Natural killer cell treated with Interleukin-12 subunit alpha and Interleukin-12 subunit beta and Interleukin-15 and Interleukin-18, amount 100 ng/mL, for 72 hours (primary cell): Measurements from ENCODE around the gene SACM1L. TPM values are rescaled to one million over a fixed set of nuclear protein-coding genes. Genes with fewer than 3 reads are reported as not detected.

Experiments used
- ATAC-seq, 2 donors: fragments of 150-1000 bp; cut with Tn5 transposase in 1 of 2; sonication (Bioruptor Pico), chemical (Tn5 transposase) in 1 of 2; 2 replicates each; pipeline ENCODE4 v1.10.0; 2021
- DNase-seq: peaks from one replicate; pipeline ENCODE4 v3.0.0; 2022; ENCODE audit warnings: low spot score
- H3K27ac Mint-ChIP-seq, 2 donors: 1 replicate in 1 of 2; 2 replicates in 1 of 2; pipeline ENCODE4 v1.8.0; 2022; ENCODE audit warnings: mixed read lengths in 2 of 2, mild to moderate bottlenecking in 1 of 2, moderate library complexity in 1 of 2
- H3K27me3 Mint-ChIP-seq, 2 donors: 1 replicate in 1 of 2; 2 replicates in 1 of 2; pipeline ENCODE4 v1.8.0; 2022; ENCODE audit warnings: mixed read lengths in 2 of 2
- H3K36me3 Mint-ChIP-seq: one replicate; pipeline ENCODE4 v1.8.0; 2022; ENCODE audit warnings: mixed read lengths
- H3K4me1 Mint-ChIP-seq, 2 donors: 1 replicate in 1 of 2; 2 replicates in 1 of 2; pipeline ENCODE4 v1.8.0; 2022; ENCODE audit warnings: low read depth in 2 of 2, mixed read lengths in 2 of 2, mild to moderate bottlenecking in 1 of 2
- H3K4me3 Mint-ChIP-seq: one replicate; pipeline ENCODE4 v1.8.0; 2022; ENCODE audit warnings: mixed read lengths
- H3K9me3 Mint-ChIP-seq: 2 replicates; pipeline ENCODE4 v1.8.0; 2022; ENCODE audit warnings: mixed read lengths
- total RNA-seq, 2 donors: library from RNA; stranded (reverse); gene quantifications; one replicate each; pipeline ENCODE4 v1.2.3, GENCODE V29; 2022

SACM1L gene
- total RNA-seq, 2 donors from 2014 or later = 73.4 to 75.8 TPM

DNA sequence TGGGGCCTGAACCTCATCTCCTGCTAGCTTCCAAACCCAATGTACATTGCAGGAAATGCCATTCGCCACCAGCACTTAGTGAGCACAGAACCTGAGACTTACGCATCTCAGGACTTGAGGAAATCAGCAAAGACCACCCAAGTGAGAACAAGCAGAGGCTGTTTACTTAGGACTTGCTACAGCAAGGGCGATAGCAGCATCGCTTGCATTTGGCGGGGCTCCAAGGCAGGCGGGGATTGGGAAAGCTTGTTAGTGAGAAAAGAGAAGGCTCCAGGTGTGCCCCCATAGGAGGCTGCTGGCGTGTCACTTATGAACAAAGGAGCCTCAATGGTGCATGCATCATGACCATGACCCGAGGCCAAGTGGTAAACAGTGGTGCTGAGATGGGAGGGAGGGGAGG is 87.4 kb downstream of the SACM1L start:
- Mint-ChIP-seq H3K4me1 (peaks cover 0 to 3% of the 10 kb centered on the region in 2 donors), H3K27ac (no peak overlapping the region), H3K4me3 (no peak overlapping the region), H3K36me3 (no peaks in the 10 kb centered on the region), H3K27me3 (no peaks in the 10 kb centered on the region), H3K9me3 (no peaks in the 10 kb centered on the region)
- DNase-seq = no peak
- ATAC-seq = no peak

DNA sequence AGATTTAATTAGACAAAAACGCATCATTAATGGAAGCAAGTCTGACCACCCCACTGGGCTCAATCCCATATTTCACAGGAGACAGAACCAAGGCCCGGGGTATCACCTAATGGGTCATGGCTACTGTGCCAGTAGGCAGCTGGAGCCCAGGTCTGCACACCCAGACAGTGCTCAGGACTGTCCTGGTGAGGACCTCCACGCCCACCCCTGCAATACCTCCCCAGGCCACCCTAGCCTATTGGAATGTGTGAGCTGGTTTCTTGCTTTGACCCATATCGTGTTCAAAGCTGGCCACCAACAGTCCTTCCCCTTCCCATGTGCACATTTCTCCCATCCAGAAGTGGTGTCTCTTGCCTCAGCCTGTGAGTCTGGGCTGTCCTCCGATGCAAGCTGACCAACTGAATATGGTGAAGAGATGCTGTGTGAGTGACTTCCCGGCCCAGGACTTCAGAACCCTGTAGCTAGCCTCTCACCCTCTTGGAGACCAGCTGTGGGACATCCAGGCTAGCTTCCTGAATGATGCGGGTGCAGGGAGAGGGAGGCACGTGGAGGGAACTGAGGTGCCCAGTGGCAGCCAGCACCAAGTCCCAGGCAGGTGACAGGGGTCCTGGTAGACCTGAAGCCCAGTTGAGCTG is 88.0 kb downstream of the SACM1L start:
- Mint-ChIP-seq H3K4me3 (no peak overlapping the region), H3K27ac (no peak overlapping the region), H3K27me3 (no peaks in the 10 kb centered on the region), H3K36me3 (no peaks in the 10 kb centered on the region), H3K9me3 (no peaks in the 10 kb centered on the region), H3K4me1 (peaks cover 0 to 3% of the 10 kb centered on the region in 2 donors)
- no peak for ATAC-seq
- DNase-seq = no peak

DNA sequence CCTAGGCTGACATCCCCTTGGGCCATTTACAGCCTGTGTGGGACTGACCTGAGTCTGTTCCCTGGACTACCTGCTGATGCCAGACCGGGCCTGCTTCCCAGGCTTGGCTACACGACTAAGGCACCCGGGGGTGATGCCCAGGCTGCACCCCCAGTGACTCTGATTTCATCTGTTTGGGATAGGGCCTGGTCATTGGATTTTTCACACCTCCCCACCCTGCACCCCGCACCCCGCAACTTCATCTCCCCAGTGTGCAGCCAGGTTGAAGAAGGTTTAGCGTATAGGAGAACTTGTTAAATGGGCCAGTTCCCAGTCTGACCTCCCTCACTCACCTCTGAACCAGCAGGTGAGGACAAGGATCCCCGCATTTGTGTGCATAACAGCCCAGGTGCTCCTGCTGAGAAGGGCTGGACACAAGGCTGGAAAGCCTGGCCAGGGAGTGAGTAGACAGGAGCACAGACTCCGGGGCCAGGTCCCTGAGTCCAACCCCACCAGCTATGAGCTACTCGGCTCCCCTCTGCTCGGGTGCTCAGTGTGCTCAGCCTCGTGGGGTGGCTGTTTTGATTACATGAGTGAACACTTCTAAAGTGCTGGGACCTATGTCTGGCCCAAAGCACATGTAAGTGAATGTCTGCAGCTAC is 88.7 kb downstream of the SACM1L start:
- Mint-ChIP-seq H3K4me1 (peaks cover 0 to 1% of the 10 kb centered on the region in 2 donors), H3K4me3 (no peak overlapping the region)
- no peak for ATAC-seq

DNA sequence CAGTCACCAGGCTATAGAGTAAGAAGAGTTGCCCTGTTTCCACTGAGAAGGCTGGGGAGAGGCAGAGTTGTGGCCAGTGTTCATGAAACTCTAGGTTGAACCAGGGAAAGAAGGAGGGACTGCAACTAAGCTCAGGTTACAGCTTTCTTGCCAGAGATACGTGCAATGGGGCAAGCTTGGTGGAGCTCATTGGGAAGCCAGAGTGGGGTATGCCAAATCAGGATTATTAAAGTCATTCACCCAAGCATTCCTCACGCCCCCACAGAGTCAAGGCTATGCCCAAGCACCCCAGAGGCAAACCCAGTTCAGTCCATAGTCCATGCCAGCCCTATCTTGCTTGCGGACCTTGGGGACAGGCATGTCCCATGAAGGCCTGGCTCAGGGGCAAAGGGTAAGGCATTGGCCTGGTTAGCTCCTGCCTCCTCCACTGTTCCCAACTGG is 89.6 kb downstream of the SACM1L start:
- Mint-ChIP-seq H3K4me3 (no peak overlapping the region), H3K4me1 (no peaks in the 10 kb centered on the region), H3K27ac (no peak overlapping the region), H3K9me3 (no peaks in the 10 kb centered on the region), H3K36me3 (no peaks in the 10 kb centered on the region), H3K27me3 (no peaks in the 10 kb centered on the region)
- ATAC-seq (no peak), DNase-seq (no peak)

More for the DNA sequence above, 88.7 kb downstream of the SACM1L start:
- H3K27me3 Mint-ChIP-seq = no peaks in the 10 kb centered on the region
- H3K36me3 Mint-ChIP-seq = no peaks in the 10 kb centered on the region
- no peak overlapping the region for H3K27ac Mint-ChIP-seq
- H3K9me3 Mint-ChIP-seq = no peaks in the 10 kb centered on the region
- DNase-seq = no peak

DNA sequence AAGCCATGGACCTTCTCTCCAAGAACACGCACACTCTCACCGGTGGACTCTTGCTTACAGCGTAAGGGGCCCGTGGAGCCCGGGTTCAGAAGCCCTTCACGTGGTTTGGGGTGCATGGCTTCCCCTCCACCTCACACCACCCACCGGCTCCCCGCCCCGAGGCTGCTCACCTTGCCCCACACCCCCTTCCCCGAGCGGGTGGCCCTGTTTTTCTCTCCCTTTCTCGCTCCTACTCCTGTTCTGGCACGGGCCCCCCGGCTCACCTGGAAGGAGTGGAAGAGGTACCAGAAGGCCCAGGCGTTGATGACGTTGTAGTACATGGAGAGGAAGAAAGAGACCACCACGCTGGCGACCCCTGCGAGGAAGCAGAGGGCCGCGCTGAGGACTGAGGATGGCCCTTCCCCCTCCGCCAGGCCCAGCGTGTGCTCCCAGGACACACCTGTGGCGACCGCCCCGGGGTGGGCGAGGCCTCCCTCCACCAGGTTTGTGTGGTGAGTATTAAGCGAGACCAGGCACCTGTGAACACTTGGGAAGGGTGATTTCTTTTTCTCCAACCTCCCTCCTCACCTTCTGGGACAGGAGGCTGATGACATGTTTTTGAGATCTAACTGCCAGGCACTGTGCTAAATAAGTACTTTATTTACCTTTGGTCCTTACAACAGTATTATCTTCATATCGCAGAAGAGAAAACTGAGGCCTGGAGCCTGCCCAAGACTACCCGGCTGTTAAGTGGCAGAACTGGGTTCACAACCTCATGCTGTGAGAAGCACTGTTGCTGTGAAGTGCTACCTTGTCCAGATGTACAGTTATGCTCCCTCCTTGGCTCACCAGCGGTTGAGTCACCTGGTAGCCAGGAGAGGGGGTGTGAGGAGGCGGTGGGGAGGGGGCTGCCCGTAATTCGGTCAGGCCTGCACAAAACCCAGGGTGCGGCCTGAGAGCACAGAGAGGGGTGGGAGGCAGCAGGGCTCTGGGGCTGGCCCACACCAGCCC is 90.8 kb downstream of the SACM1L start:
- no peak for DNase-seq
- Mint-ChIP-seq H3K4me1 (no peaks in the 10 kb centered on the region), H3K9me3 (no peaks in the 10 kb centered on the region), H3K4me3 (no peak overlapping the region), H3K27me3 (no peaks in the 10 kb centered on the region), H3K27ac (no peak overlapping the region), H3K36me3 (no peaks in the 10 kb centered on the region)
- peak in 1 of 2 donors; percentile 17 for ATAC-seq

DNA sequence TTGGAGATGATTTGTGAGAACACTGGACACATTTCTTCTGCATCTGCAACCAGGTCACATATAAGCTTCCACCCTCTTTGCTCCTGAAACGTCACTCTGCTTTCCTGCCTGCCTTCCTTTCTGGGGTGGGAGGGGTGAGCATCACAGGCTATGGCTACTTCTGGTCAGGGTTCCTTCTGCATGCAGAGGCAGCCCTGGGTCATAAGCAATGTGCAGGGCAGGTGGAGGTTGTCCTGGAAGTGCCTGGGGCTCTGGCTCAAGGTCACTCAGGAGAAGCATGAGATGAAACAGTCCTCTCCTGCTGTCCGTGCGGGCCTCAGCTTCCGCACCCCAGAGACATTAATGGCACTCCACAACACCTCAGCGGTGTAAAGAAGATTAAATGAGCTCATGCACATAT is 92.1 kb downstream of the SACM1L start:
- no peaks in the 10 kb centered on the region for H3K36me3 Mint-ChIP-seq
- no peaks in the 10 kb centered on the region for H3K4me1 Mint-ChIP-seq
- DNase-seq (no peak), ATAC-seq (no peak)
- H3K27me3 Mint-ChIP-seq = no peaks in the 10 kb centered on the region
- H3K27ac Mint-ChIP-seq = no peak overlapping the region
- no peaks in the 10 kb centered on the region for H3K9me3 Mint-ChIP-seq
- H3K4me3 Mint-ChIP-seq = no peak overlapping the region

DNA sequence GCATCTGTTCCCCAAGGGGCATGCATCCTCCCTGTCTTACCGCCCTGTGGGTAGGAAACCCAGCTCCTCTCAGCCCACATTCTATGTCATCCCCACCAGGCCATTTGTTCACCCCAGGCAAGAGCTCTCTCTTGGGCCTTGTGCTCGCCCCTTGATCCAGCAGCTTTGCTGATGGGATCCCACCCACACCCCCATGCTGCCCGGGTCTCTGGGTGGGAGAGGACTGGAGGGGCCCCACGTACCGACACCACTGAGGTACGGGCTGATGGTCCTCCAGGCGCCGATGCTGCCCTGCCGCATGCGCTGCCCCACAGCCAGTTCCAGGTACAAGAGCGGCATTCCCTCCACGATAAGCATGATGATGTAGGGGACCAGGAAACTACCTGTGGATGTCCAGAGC is 92.6 kb downstream of the SACM1L start:
- no peaks in the 10 kb centered on the region for H3K27me3 Mint-ChIP-seq

DNA sequence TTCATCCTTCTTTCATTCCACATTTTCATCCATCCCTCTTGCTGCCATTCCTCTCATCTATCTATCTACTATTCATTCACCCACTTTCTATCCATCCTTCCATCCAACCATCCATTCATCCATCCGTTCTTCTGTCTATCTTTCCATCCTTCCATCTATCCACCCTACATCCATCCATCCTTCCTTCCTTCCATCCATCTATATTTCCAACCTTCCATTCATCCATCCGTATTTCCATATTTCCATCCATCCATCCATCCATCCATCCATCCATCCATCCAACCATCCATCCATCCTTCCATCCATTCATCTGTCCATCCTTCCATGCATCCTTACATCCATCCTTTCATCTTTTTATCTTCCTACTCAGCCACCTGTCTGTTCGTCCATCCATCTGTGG is 93.2 kb downstream of the SACM1L start:
- ATAC-seq (no peak), DNase-seq (no peak)
- Mint-ChIP-seq H3K36me3 (no peaks in the 10 kb centered on the region), H3K27me3 (peaks cover 5% of the 10 kb centered on the region in 2 donors), H3K9me3 (no peaks in the 10 kb centered on the region), H3K27ac (no peak overlapping the region), H3K4me3 (no peak overlapping the region), H3K4me1 (no peaks in the 10 kb centered on the region)

More for the DNA sequence above, 92.6 kb downstream of the SACM1L start:
- DNase-seq (no peak), ATAC-seq (no peak)
- H3K4me1 Mint-ChIP-seq = no peaks in the 10 kb centered on the region
- H3K9me3 Mint-ChIP-seq = no peaks in the 10 kb centered on the region
- H3K36me3 Mint-ChIP-seq = no peaks in the 10 kb centered on the region
- H3K4me3 Mint-ChIP-seq = no peak overlapping the region
- H3K27ac Mint-ChIP-seq = no peak overlapping the region

DNA sequence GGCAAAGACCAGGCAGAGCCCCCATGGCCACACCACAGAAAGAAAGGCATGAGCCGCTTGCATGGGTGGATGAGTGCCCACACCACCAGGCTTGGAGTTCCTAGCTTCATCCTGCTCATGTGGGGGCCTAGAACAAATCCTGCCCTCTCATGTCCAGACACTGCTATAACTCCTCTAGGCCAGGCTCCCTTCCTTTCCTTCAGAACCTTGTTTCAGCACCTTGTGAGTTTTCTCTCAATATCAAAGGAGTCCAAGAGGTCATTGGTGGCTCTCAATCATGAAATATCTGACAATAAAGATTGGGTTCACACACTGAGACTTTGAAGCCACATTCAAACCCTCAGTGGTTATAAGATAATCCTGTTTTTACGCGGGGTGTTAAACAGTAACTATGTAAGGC is 94.5 kb downstream of the SACM1L start:
- Mint-ChIP-seq H3K4me3 (no peak overlapping the region), H3K4me1 (no peaks in the 10 kb centered on the region), H3K9me3 (no peaks in the 10 kb centered on the region), H3K27ac (no peak overlapping the region), H3K36me3 (no peaks in the 10 kb centered on the region), H3K27me3 (peaks cover 5 to 12% of the 10 kb centered on the region in 2 donors)
- DNase-seq (no peak), ATAC-seq (no peak)

DNA sequence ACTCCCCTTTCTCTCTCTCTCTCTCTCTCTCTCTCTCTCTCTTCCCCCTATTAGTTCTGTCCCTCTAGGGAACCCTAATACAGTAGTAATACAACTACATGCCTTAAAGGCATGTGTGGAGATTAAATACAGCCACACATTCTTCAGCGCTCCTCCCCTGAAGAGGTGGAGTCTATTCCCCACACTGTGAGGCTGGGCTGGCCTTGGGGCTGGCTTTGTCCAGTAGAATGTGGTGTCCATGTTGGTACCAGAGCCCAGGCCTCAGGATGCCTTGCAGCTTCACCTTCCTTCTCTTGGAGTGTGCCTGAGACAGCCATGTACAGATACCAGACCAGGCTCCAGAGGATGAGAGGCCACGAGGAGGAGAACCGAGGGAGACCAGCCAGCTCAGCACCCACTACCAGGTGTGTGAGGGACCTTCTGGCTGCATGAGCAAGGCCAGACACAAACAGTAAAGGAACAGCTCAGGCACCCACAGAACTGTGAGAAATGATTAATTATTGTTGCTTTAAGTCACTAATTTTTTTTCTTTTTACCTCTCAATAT is 96.5 kb downstream of the SACM1L start:
- H3K9me3 Mint-ChIP-seq = peaks cover 7% of the 10 kb centered on the region
- peaks cover 10% of the 10 kb centered on the region for H3K36me3 Mint-ChIP-seq
- no peak overlapping the region for H3K4me3 Mint-ChIP-seq
- H3K27ac Mint-ChIP-seq = no peak overlapping the region
- no peaks in the 10 kb centered on the region for H3K4me1 Mint-ChIP-seq
- H3K27me3 Mint-ChIP-seq = peaks cover 13 to 22% of the 10 kb centered on the region in 2 donors
- DNase-seq (no peak), ATAC-seq (no peak)

DNA sequence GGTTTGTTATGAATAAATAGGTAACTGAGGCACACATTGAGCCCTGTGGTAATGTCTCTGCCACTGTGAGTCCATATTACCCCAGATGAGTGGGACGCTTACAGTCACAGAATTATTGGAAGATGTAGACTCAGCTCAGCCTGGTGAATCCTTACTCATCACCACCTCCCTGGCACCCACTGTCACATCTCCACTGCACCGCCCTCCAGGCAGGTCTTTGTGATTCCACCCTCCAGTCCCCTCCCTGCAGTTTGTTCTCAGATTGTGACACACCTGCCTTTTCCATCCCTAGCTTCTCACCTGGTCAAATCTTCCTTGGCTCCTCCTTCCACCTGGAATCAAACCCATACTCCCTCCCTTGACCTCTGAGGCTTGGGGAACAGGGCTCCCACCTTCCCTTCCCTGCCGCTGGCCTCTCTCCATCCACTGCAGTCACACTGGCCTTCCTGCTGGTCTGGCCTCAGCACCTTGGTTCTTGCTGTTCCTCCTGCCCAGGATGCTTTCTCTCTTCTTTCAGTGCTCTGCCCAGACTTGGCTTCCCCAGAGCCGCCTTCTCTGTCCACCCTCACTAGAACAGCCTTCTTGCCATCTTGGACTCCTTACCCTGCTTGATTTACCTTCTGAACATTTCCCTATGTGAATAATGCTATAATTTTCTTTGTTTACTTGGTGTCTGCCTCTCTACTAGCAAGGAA is 97.8 kb downstream of the SACM1L start:
- Mint-ChIP-seq H3K27me3 (peaks cover 18 to 34% of the 10 kb centered on the region in 2 donors), H3K9me3 (peaks cover 7% of the 10 kb centered on the region), H3K27ac (no peak overlapping the region), H3K4me3 (no peak overlapping the region), H3K4me1 (no peaks in the 10 kb centered on the region), H3K36me3 (peaks cover 12% of the 10 kb centered on the region)
- ATAC-seq (no peak), DNase-seq (no peak)

DNA sequence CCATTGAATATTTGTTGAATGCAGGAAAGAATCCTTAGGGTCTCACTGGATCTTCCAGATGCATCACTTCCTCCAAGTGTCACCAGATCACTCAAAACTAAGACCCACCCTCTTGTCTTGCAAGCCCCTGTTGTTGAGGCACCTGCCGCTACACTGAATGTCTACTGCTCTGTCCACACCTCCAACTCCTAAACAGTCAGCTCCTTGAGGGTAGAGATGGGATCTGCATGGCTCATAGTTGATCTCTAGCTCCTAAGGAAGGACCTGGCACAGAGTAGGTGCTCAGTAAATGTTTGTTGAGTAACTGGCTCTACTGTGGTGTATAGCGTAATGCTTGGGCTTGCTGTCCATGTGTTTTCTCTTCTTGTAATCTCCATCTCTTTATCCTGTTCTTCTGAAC is 98.4 kb downstream of the SACM1L start:
- Mint-ChIP-seq H3K4me1 (no peaks in the 10 kb centered on the region), H3K9me3 (peaks cover 7% of the 10 kb centered on the region), H3K36me3 (peaks cover 12% of the 10 kb centered on the region), H3K27ac (no peak overlapping the region), H3K27me3 (peaks cover 18 to 34% of the 10 kb centered on the region in 2 donors), H3K4me3 (no peak overlapping the region)
- ATAC-seq (no peak), DNase-seq (no peak)

DNA sequence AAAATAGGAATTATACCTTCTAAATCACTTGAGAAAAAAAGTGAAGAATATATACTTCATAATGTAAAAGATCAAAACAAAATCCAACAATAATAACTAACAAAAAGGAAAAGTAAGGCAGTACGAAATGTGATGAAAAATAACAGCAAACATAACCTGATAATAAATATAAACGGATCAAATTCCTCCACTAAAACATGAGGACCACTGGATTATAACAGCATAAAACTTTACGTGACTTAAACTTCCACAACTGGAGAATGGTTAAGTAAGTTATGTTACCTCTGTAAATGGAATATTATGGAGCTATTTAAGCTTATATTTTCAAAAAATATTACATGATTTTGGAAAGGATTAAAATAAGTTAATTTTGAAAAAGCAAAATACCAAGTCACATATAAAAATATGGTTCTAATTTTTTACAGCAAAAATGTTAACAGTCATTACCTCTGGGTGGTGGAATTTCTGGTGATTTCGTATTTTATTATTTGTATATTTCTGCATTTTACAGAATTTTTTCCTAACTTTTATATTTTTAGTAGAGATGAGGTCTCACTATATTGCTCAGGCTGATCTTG is 100.1 kb downstream of the SACM1L start:
- no peaks in the 10 kb centered on the region for H3K4me1 Mint-ChIP-seq
- ATAC-seq (no peak), DNase-seq (no peak)
- H3K36me3 Mint-ChIP-seq = peaks cover 12% of the 10 kb centered on the region
- no peak overlapping the region for H3K27ac Mint-ChIP-seq
- peaks cover 7% of the 10 kb centered on the region for H3K9me3 Mint-ChIP-seq
- no peak overlapping the region for H3K4me3 Mint-ChIP-seq
- H3K27me3 Mint-ChIP-seq = peaks cover 19 to 48% of the 10 kb centered on the region in 2 donors
